Peyer's patch (tissue), 4 donors: ENCODE measurements around the gene SLC39A9. TPM values are rescaled to one million over a fixed set of nuclear protein-coding genes. Genes with fewer than 3 reads are reported as not detected.

Experiments
- DNase-seq, 3 donors: peaks; one replicate each; pipeline ENCODE4 v3.0.0-alpha.2; 2017 to 2019
- H3K27ac ChIP-seq, 4 donors: fragments of 200-600 bp; sonication (generic); one replicate each; pipeline ENCODE4 v1.5.1; 2016 to 2019
- H3K27me3 ChIP-seq, 2 donors: fragments of 200-600 bp; sonication (generic); one replicate each; pipeline ENCODE4 v1.5.1; 2019
- H3K36me3 ChIP-seq, 3 donors: fragments of 200-600 bp; sonication (generic); one replicate each; pipeline ENCODE4 v1.5.1; 2016 to 2019
- H3K4me1 ChIP-seq, 4 donors: fragments of 200-600 bp; sonication (generic); one replicate each; pipeline ENCODE4 v1.5.1; 2016 to 2019
- H3K4me3 ChIP-seq, 4 donors: fragments of 200-600 bp; sonication (generic); 1 replicate in 3 of 4; 2 replicates in 1 of 4; pipeline ENCODE4 v1.5.1; 2016 to 2019; ENCODE audit warnings: mild to moderate bottlenecking in 1 of 4
- H3K9me3 ChIP-seq, 4 donors: fragments of 200-600 bp; sonication (generic); one replicate each; pipeline ENCODE4 v1.5.1; 2016 to 2019; ENCODE audit warnings: mild to moderate bottlenecking in 1 of 4
- CTCF ChIP-seq, 6 experiments: fragments of 450-650 bp in 4 of 6; fragments of 200-600 bp in 2 of 6; sonication (generic) in 1 of 6; IDR thresholded peaks; one replicate each; pipeline ENCODE4 v1.5.1; 2017 to 2019; ENCODE audit warnings: antibody characterized with exemption in 6 of 6, mild to moderate bottlenecking in 3 of 6, moderate library complexity in 1 of 6
- POLR2A ChIP-seq, 2 donors: fragments of 450-650 bp; IDR thresholded peaks; one replicate each; pipeline ENCODE4 v1.5.1; 2017; ENCODE audit warnings: antibody characterized with exemption in 2 of 2, mild to moderate bottlenecking in 2 of 2, moderate library complexity in 2 of 2
- total RNA-seq, 4 donors: library from RNA; depleted of rRNA; stranded (reverse); fragments of >200 nt; gene quantifications; one replicate each; pipeline ENCODE4 v1.1.0, GENCODE V29; 2016

Gene SLC39A9
- total RNA-seq: 100 to 1,000 TPM in 1 of 4 donors, 10 to 100 TPM in 3; 30.5 to 113 (median 77.9) TPM

GRCh38 chr14:69398053-69398817, at the start of gene SLC39A9, which contains the start of gene ERH:
TSS of gene SLC39A9 (plus strand) at chr14:69398692. CDS start at chr14:69399370, 678 bp downstream.
TSS of gene ERH (minus strand) at chr14:69398299. CDS start at chr14:69398233, 66 bp downstream.
- no peak for TF ChIP-seq CTCF (IDR thresholded peaks at IDR 0.05)
- peak; percentile 55 to 65 for TF ChIP-seq POLR2A (IDR thresholded peaks at IDR 0.05)
- H3K4me3 ChIP-seq: peak within 1 kb of the TSS; percentile 69 to 91 (median 78)
- peak within 1 kb of the TSS; percentile 86 to 92 (median 88) for H3K27ac ChIP-seq
- H3K36me3 ChIP-seq: peaks cover 0 to 31% (median 0%) of the 10 kb centered on the region in 3 donors
- DNase-seq: peak; percentile 95 to 99 (median 96)
- H3K27me3 ChIP-seq: no peaks in the 10 kb centered on the region
- H3K9me3 ChIP-seq: no peaks in the 10 kb centered on the region
- H3K4me1 ChIP-seq: peaks cover 3 to 50% (median 12%) of the 10 kb centered on the region in 4 donors

GRCh38 chr14:69349091-69349777, 49.3 kb upstream of the SLC39A9 start:
- Histone ChIP-seq H3K4me3 (no peak overlapping the region), H3K27me3 (no peaks in the 10 kb centered on the region), H3K36me3 (no peaks in the 10 kb centered on the region), H3K27ac (no peak overlapping the region), H3K9me3 (no peaks in the 10 kb centered on the region), H3K4me1 (peaks cover 0 to 3% (median 0%) of the 10 kb centered on the region in 4 donors)
- DNase-seq: no peak
- no peak for TF ChIP-seq POLR2A (IDR thresholded peaks at IDR 0.05)
- no peak for TF ChIP-seq CTCF (IDR thresholded peaks at IDR 0.05)

- H3K27ac ChIP-seq: no peak overlapping the region
- no peaks in the 10 kb centered on the region for H3K36me3 ChIP-seq
- no peak overlapping the region for H3K4me3 ChIP-seq
- H3K27me3 ChIP-seq: no peaks in the 10 kb centered on the region
- H3K4me1 ChIP-seq: peaks cover 0 to 10% (median 2%) of the 10 kb centered on the region in 4 donors
- no peak for TF ChIP-seq POLR2A (IDR thresholded peaks at IDR 0.05)
- no peak for TF ChIP-seq CTCF (IDR thresholded peaks at IDR 0.05)
- H3K9me3 ChIP-seq: no peaks in the 10 kb centered on the region
- no peak for DNase-seq
These were observed 47.6 kb upstream of the SLC39A9 start for GRCh38 chr14:69350892-69351291.

- no peaks in the 10 kb centered on the region for H3K9me3 ChIP-seq
- no peaks in the 10 kb centered on the region for H3K27me3 ChIP-seq
- TF ChIP-seq POLR2A (IDR thresholded peaks at IDR 0.05) (no peak), CTCF (IDR thresholded peaks at IDR 0.05) (no peak)
- peaks cover 0 to 10% (median 2%) of the 10 kb centered on the region in 4 donors for H3K4me1 ChIP-seq
- no peak overlapping the region for H3K4me3 ChIP-seq
- no peak overlapping the region for H3K27ac ChIP-seq
- no peaks in the 10 kb centered on the region for H3K36me3 ChIP-seq
- no peak for DNase-seq
These were observed 47.1 kb upstream of the SLC39A9 start for GRCh38 chr14:69351385-69351784.

- no peak for TF ChIP-seq CTCF (IDR thresholded peaks at IDR 0.05)
- no peak for TF ChIP-seq POLR2A (IDR thresholded peaks at IDR 0.05)
- no peaks in the 10 kb centered on the region for H3K27me3 ChIP-seq
- no peaks in the 10 kb centered on the region for H3K36me3 ChIP-seq
- peaks cover 0 to 10% (median 2%) of the 10 kb centered on the region in 4 donors for H3K4me1 ChIP-seq
- no peak for DNase-seq
- H3K4me3 ChIP-seq: no peak overlapping the region
- H3K27ac ChIP-seq: no peak overlapping the region
- no peaks in the 10 kb centered on the region for H3K9me3 ChIP-seq
These were observed 46.6 kb upstream of the SLC39A9 start for GRCh38 chr14:69351911-69352310.
